HL-60 (cell line): ENCODE measurements around the gene PPP6R3.

ENCODE experiments used
- GABPA ChIP-seq: IDR thresholded peaks from 2 replicates; pipeline ENCODE4 v1.6.1; 2012; ENCODE audit warnings: low read depth
- POLR2AphosphoS5 ChIP-seq: IDR thresholded peaks from 2 replicates; pipeline ENCODE4 v1.6.1; 2012; ENCODE audit warnings: low read depth
- TF ChIP-seq, protein P1 (sequence below): IDR thresholded peaks from one replicate; pipeline ENCODE4 v1.5.1; 2011; ENCODE audit warnings: low read length, control low read depth, inconsistent platforms; ENCODE audit not compliant: insufficient read depth
- TF ChIP-seq, protein P2 (sequence below): IDR thresholded peaks from 2 replicates; pipeline ENCODE4 v1.6.1; 2012; ENCODE audit warnings: low read depth; ENCODE audit not compliant: insufficient replicate concordance

DNA sequence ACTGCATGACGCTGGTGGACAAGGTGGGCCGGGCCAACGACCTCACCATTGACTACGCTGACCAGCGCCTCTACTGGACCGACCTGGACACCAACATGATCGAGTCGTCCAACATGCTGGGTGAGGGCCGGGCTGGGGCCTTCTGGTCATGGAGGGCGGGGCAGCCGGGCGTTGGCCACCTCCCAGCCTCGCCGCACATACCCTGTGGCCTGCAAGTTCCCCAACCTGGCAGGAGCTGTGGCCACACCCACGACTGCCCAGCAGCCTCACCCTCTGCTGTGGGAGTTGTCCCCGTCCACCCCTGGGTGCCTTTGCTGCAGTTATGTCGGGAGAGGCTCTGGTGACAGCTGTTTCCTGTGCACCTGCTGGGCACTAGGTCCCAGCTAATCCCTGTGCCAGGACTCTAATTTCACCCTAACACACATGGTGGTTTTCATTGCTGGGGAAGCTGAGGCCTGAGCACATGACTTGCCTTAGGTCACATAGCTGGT, 49.0 kb upstream of the PPP6R3 start:
- TF ChIP-seq, protein P1, sequence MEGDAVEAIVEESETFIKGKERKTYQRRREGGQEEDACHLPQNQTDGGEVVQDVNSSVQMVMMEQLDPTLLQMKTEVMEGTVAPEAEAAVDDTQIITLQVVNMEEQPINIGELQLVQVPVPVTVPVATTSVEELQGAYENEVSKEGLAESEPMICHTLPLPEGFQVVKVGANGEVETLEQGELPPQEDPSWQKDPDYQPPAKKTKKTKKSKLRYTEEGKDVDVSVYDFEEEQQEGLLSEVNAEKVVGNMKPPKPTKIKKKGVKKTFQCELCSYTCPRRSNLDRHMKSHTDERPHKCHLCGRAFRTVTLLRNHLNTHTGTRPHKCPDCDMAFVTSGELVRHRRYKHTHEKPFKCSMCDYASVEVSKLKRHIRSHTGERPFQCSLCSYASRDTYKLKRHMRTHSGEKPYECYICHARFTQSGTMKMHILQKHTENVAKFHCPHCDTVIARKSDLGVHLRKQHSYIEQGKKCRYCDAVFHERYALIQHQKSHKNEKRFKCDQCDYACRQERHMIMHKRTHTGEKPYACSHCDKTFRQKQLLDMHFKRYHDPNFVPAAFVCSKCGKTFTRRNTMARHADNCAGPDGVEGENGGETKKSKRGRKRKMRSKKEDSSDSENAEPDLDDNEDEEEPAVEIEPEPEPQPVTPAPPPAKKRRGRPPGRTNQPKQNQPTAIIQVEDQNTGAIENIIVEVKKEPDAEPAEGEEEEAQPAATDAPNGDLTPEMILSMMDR = no peak
- no peak for TF ChIP-seq POLR2AphosphoS5
- TF ChIP-seq, protein P2, sequence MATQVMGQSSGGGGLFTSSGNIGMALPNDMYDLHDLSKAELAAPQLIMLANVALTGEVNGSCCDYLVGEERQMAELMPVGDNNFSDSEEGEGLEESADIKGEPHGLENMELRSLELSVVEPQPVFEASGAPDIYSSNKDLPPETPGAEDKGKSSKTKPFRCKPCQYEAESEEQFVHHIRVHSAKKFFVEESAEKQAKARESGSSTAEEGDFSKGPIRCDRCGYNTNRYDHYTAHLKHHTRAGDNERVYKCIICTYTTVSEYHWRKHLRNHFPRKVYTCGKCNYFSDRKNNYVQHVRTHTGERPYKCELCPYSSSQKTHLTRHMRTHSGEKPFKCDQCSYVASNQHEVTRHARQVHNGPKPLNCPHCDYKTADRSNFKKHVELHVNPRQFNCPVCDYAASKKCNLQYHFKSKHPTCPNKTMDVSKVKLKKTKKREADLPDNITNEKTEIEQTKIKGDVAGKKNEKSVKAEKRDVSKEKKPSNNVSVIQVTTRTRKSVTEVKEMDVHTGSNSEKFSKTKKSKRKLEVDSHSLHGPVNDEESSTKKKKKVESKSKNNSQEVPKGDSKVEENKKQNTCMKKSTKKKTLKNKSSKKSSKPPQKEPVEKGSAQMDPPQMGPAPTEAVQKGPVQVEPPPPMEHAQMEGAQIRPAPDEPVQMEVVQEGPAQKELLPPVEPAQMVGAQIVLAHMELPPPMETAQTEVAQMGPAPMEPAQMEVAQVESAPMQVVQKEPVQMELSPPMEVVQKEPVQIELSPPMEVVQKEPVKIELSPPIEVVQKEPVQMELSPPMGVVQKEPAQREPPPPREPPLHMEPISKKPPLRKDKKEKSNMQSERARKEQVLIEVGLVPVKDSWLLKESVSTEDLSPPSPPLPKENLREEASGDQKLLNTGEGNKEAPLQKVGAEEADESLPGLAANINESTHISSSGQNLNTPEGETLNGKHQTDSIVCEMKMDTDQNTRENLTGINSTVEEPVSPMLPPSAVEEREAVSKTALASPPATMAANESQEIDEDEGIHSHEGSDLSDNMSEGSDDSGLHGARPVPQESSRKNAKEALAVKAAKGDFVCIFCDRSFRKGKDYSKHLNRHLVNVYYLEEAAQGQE = no peak
- TF ChIP-seq GABPA = no peak
